Panc1 (cell line): ENCODE results near the gene EPGN. TPM values are rescaled to one million over a fixed set of nuclear protein-coding genes. Genes with fewer than 3 reads are reported as not detected.

Source experiments
- ATAC-seq: fragments of 200-7000 bp; cut with Tn5 transposase; 2 replicates; pipeline ENCODE4 v1.9.1; 2020; ENCODE audit warnings: mild to moderate bottlenecking, moderate library complexity
- BruUV-seq: library from RNA; stranded (reverse); fragments of 400-500 nt; replicated peaks from 2 replicates; lab custom pipeline; 2021; lab: Mats Ljungman, UMichigan
- CTCF ChIA-PET: fragments of 300-600 bp; sonication (Branson Sonifier 250); formaldehyde crosslinking; loops from one replicate; lab custom pipeline; 2022; ENCODE audit warnings: antibody characterized with exemption; lab: Charles Lee
- POLR2A ChIA-PET: fragments of 300-600 bp; sonication (Branson Sonifier 250); formaldehyde crosslinking; loops from one replicate; lab custom pipeline; 2022; ENCODE audit warnings: antibody characterized with exemption; lab: Charles Lee
- DNase-seq: peaks from one replicate; pipeline ENCODE4 v3.0.0-alpha.2; 2010; ENCODE audit warnings: low read depth, low spot score
- H3K27ac ChIP-seq: 2 replicates; pipeline ENCODE4 v1.5.1; 2011; ENCODE audit warnings: mild to moderate bottlenecking, low read length, inconsistent platforms
- H3K27me3 ChIP-seq: fragments of 200-500 bp; sonication (Bioruptor generic); 2 replicates; pipeline ENCODE4 v1.6.0; 2014; ENCODE audit warnings: low read length, inconsistent platforms; ENCODE audit not compliant: control insufficient read depth, insufficient read depth
- H3K36me3 ChIP-seq: fragments of 200-500 bp; sonication (Bioruptor generic); 2 replicates; pipeline ENCODE4 v1.5.1; 2014; ENCODE audit warnings: inconsistent platforms, mild to moderate bottlenecking, low read length, moderate library complexity; ENCODE audit not compliant: control insufficient read depth, insufficient read depth
- H3K4me1 ChIP-seq: 2 replicates; pipeline ENCODE4 v1.5.1; 2011; ENCODE audit warnings: inconsistent platforms, mild to moderate bottlenecking, low read length, moderate library complexity; ENCODE audit not compliant: control insufficient read depth, insufficient read depth
- H3K4me3 ChIP-seq, 2 experiments: 2 replicates each; pipeline ENCODE4 v1.5.1; 2011 to 2012; ENCODE audit warnings: low read depth in 2 of 2, low read length in 2 of 2, mild to moderate bottlenecking in 2 of 2, inconsistent platforms in 1 of 2, moderate library complexity in 1 of 2
- H3K9me3 ChIP-seq: fragments of 200-500 bp; sonication (Bioruptor generic); 2 replicates; pipeline ENCODE4 v1.5.1; 2014; ENCODE audit warnings: low read depth, mild to moderate bottlenecking, inconsistent platforms, low read length, moderate library complexity; ENCODE audit not compliant: control insufficient read depth, insufficient read depth
- CTCF ChIP-seq: fragments of 450-650 bp; IDR thresholded peaks from 2 replicates; pipeline ENCODE4 v1.5.1; 2017; ENCODE audit warnings: mild to moderate bottlenecking
- POLR2AphosphoS5 ChIP-seq: IDR thresholded peaks from 2 replicates; pipeline ENCODE4 v1.6.1; 2012; ENCODE audit warnings: mild to moderate bottlenecking, low read depth, low read length, moderate library complexity
- REST ChIP-seq, 2 experiments: IDR thresholded peaks; 2 replicates each; pipeline ENCODE4 v1.6.1; 2011 to 2012; ENCODE audit warnings: low read depth in 2 of 2, control low read depth in 1 of 2, low read length in 1 of 2, mild to moderate bottlenecking in 1 of 2, moderate library complexity in 1 of 2; ENCODE audit not compliant: insufficient read depth in 1 of 2
- SIN3A ChIP-seq: IDR thresholded peaks from 2 replicates; pipeline ENCODE4 v1.6.1; 2012; ENCODE audit warnings: low read depth, mild to moderate bottlenecking, low read length, moderate library complexity, borderline replicate concordance; ENCODE audit not compliant: insufficient read depth
- TCF7L2 ChIP-seq: IDR thresholded peaks from 2 replicates; pipeline ENCODE4 v1.6.1; 2011; ENCODE audit warnings: mild to moderate bottlenecking, low read depth, low read length, inconsistent platforms
- in situ Hi-C: cut with HindIII; loops from 2 replicates; pipeline ENCODE4 v1.10.0; 2016; ENCODE audit warnings: low sequenced_read_pairs, low pct_unique_long_range_greater_than_20kb
- intact Hi-C: fragments of 100-400 bp; cut with micrococcal nuclease; formaldehyde crosslinking; loops from one replicate; pipeline ENCODE4 v1.10.0; 2022; ENCODE audit not compliant: unreplicated experiment
- total RNA-seq: library from RNA; stranded (reverse); gene quantifications from one replicate; pipeline ENCODE4 v1.2.1, GENCODE V29; 2021; ENCODE audit not compliant: unreplicated experiment

The EPGN gene
- total RNA-seq, 1 experiment from 2014 or later: not detected

- DNase-seq: no peak
- POLR2A ChIA-PET: no interaction called here
- CTCF ChIA-PET: no interaction called here
- Histone ChIP-seq H3K4me3 (no peak overlapping the region), H3K4me1 (no peaks in the 10 kb centered on the region), H3K36me3 (no peaks in the 10 kb centered on the region), H3K27me3 (no peaks in the 10 kb centered on the region), H3K27ac (no peak overlapping the region), H3K9me3 (no peaks in the 10 kb centered on the region)
- intact Hi-C loops: no loop called here
- in situ Hi-C loops: no loop called here
- ATAC-seq: no peak
- BruUV-seq: no TSS peak
- TF ChIP-seq REST (IDR thresholded peaks at IDR 0.05; ENCODE audit: insufficient read depth in 1 of 2, low read depth in 2 of 2, low read length in 1 of 2): no peak
- no peak for TF ChIP-seq CTCF
- no peak for TF ChIP-seq POLR2AphosphoS5
- no peak for TF ChIP-seq SIN3A
- TF ChIP-seq TCF7L2: no peak
Observed at GRCh38 chr4:74305000-74305399, 3.3 kb upstream of the EPGN start.

- Histone ChIP-seq H3K36me3 (no peaks in the 10 kb centered on the region), H3K4me1 (no peaks in the 10 kb centered on the region), H3K27ac (no peak overlapping the region), H3K9me3 (no peaks in the 10 kb centered on the region), H3K4me3 (no peak overlapping the region), H3K27me3 (no peaks in the 10 kb centered on the region)
- TF ChIP-seq SIN3A (no peak), TCF7L2 (no peak), CTCF (no peak), POLR2AphosphoS5 (no peak)
- DNase-seq (no peak), ATAC-seq (no peak)
- ChIA-PET CTCF (no interaction called here), POLR2A (no interaction called here)
- no TSS peak for BruUV-seq
- intact Hi-C loops (no loop called here), in situ Hi-C loops (no loop called here)
Observed at GRCh38 chr4:74307170-74307569, 1.1 kb upstream of the EPGN start.
